SU-DHL-6 (cell line): ENCODE measurements around the gene HIPK4.
"Not testable (repeated sequence)": the region's sequence is repeated elsewhere in the genome, so short reads cannot be mapped to it uniquely, and the experiment has no call there.

Experiments
- H2AFZ ChIP-seq: fragments of 200-600 bp; sonication (generic); 2 replicates; pipeline ENCODE4 v1.6.1; 2014; ENCODE audit warnings: low read depth, mild to moderate bottlenecking, moderate library complexity, mixed read lengths, antibody characterized with exemption, low read length; ENCODE audit not compliant: severe bottlenecking
- H3F3A ChIP-seq: fragments of 200-600 bp; shearing (Covaris generic); 2 replicates; pipeline ENCODE4 v1.6.0; 2016; ENCODE audit warnings: antibody characterized with exemption, mild to moderate bottlenecking; ENCODE audit not compliant: insufficient read depth
- H3K27ac ChIP-seq: fragments of 200-600 bp; sonication (generic); 2 replicates; pipeline ENCODE4 v1.5.1; 2016; ENCODE audit warnings: low read depth, mild to moderate bottlenecking, low read length, moderate library complexity, mixed read lengths
- H3K27me3 ChIP-seq: fragments of 200-600 bp; sonication (generic), shearing (Covaris generic); 2 replicates; pipeline ENCODE4 v1.6.0; 2014; ENCODE audit warnings: mild to moderate bottlenecking, low read length
- H3K36me3 ChIP-seq: fragments of 200-600 bp; sonication (generic); 2 replicates; pipeline ENCODE4 v1.6.1; 2014; ENCODE audit warnings: mild to moderate bottlenecking, low read length, mixed read lengths
- H3K4me2 ChIP-seq: fragments of 300-600, 200-600 bp; shearing (Covaris generic), sonication (generic); 2 replicates; pipeline ENCODE4 v1.6.0; 2014; ENCODE audit warnings: low read length, low read depth, mild to moderate bottlenecking; ENCODE audit not compliant: poor library complexity, severe bottlenecking
- H3K4me3 ChIP-seq: fragments of 200-600 bp; sonication (generic); 2 replicates; pipeline ENCODE4 v1.5.1; 2014; ENCODE audit warnings: antibody characterized with exemption, low read length, mild to moderate bottlenecking, mixed read lengths; ENCODE audit not compliant: insufficient read depth, poor library complexity, severe bottlenecking
- H3K79me2 ChIP-seq: fragments of 200-600 bp; sonication (generic); 2 replicates; pipeline ENCODE4 v1.6.1; 2014; ENCODE audit warnings: mild to moderate bottlenecking, low read length, moderate library complexity; ENCODE audit not compliant: insufficient read depth
- H3K9ac ChIP-seq: fragments of 200-600 bp; sonication (generic); 2 replicates; pipeline ENCODE4 v1.7.0; 2014; ENCODE audit warnings: mild to moderate bottlenecking, low read length
- H3K9me2 ChIP-seq: fragments of 200-600 bp; sonication (generic); replicated peaks from 2 replicates; pipeline ENCODE4 v1.6.1; 2014; ENCODE audit warnings: low read length; ENCODE audit not compliant: insufficient read depth
- H3K9me3 ChIP-seq: fragments of 200-600 bp; sonication (generic); 2 replicates; pipeline ENCODE4 v1.6.1; 2014; ENCODE audit warnings: low read length, mixed read lengths; ENCODE audit not compliant: insufficient read depth
- H4K20me1 ChIP-seq: fragments of 200-600 bp; sonication (generic); 2 replicates; pipeline ENCODE4 v1.6.1; 2014; ENCODE audit warnings: low read depth, mild to moderate bottlenecking, antibody characterized with exemption, low read length, moderate library complexity, mixed read lengths
- EZH2phosphoT487 ChIP-seq: fragments of 200-600 bp; sonication (generic), shearing (Covaris generic); conservative IDR thresholded peaks from 2 replicates; pipeline ENCODE4 v1.6.1; 2018; ENCODE audit warnings: mild to moderate bottlenecking, antibody characterized with exemption, low read length, moderate library complexity, mixed read lengths
- TF ChIP-seq, protein P1 (sequence below): fragments of 200-600 bp; sonication (generic); IDR thresholded peaks from one replicate; pipeline ENCODE4 v1.5.1; 2017; ENCODE audit warnings: antibody characterized with exemption, mild to moderate bottlenecking, low read length, moderate library complexity; ENCODE audit not compliant: insufficient read depth, poor library complexity, severe bottlenecking

The HIPK4 gene

DNA sequence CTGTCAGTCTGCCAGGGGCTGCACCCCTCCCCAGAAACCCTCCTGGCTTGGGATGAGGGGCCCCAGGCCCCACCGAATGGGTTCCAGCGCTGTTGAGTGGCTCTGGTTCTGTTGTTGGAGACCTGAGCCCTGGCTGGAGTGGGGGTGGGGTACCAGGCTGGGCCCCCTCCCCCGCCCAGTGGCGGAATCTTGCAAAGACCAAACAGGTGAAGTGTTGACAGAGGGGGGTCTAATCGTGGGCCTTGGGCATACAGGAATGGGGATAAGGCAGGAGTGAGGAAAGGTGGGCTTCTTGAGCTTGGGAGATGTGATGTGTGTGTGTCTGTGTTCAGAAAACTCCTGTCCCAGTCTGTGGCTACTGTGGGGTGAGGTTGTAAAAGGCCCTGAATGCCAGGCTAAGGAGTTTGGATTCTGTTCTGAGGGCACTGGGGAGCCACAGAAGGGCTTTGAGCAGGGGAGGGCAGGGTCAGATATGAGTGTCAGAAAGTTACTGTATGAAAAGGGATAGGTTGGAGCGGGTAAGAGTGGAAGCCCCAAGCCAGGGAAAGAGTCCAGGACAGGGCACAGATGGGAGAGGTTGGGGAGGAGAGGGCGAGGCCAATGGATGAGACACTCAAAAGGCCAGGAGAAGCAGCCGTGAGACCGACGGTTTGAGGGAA, at the start of gene HIPK4:
Gene HIPK4 (minus strand): TSS at position 98 of the 659 bp plus-strand sequence. CDS start 279 bp downstream, outside the sequence.
- Histone ChIP-seq H3K79me2 (no peaks in the 10 kb centered on the region), H3K4me2 (no peak within 1 kb of the TSS), H2AFZ (no peak within 1 kb of the TSS), H3F3A (no peaks in the 10 kb centered on the region), H3K9ac (no peak within 1 kb of the TSS), H3K9me2 (no peaks in the 10 kb centered on the region), H3K27ac (no peak within 1 kb of the TSS), H4K20me1 (no peaks in the 10 kb centered on the region), H3K27me3 (no peaks in the 10 kb centered on the region), H3K4me3 (no peak within 1 kb of the TSS), H3K9me3 (no peaks in the 10 kb centered on the region), H3K36me3 (no peaks in the 10 kb centered on the region)
- TF ChIP-seq EZH2phosphoT487, result no peak
- TF ChIP-seq, protein P1, sequence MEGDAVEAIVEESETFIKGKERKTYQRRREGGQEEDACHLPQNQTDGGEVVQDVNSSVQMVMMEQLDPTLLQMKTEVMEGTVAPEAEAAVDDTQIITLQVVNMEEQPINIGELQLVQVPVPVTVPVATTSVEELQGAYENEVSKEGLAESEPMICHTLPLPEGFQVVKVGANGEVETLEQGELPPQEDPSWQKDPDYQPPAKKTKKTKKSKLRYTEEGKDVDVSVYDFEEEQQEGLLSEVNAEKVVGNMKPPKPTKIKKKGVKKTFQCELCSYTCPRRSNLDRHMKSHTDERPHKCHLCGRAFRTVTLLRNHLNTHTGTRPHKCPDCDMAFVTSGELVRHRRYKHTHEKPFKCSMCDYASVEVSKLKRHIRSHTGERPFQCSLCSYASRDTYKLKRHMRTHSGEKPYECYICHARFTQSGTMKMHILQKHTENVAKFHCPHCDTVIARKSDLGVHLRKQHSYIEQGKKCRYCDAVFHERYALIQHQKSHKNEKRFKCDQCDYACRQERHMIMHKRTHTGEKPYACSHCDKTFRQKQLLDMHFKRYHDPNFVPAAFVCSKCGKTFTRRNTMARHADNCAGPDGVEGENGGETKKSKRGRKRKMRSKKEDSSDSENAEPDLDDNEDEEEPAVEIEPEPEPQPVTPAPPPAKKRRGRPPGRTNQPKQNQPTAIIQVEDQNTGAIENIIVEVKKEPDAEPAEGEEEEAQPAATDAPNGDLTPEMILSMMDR, result no peak

- H3F3A ChIP-seq, result no peaks in the 10 kb centered on the region; the same call in 1 of the 2 replicates
- TF ChIP-seq, protein P1, result no peak
- TF ChIP-seq EZH2phosphoT487, result no peak
These were observed 48.3 kb upstream of the HIPK4 start for GRCh38 chr19:40438284-40438683.

GRCh38 chr19:40433391-40434216, 43.6 kb upstream of the HIPK4 start:
- Histone ChIP-seq H3K9me2 (no peaks in the 10 kb centered on the region), H2AFZ (peak overlapping the region; percentile 16), H4K20me1 (no peaks in the 10 kb centered on the region), H3K4me3 (no peak overlapping the region), H3K36me3 (no peaks in the 10 kb centered on the region), H3K4me2 (peak overlapping the region; percentile 40), H3K79me2 (no peaks in the 10 kb centered on the region), H3K27me3 (no peaks in the 10 kb centered on the region), H3K27ac (no peak overlapping the region), H3K9ac (no peak overlapping the region), H3K9me3 (no peaks in the 10 kb centered on the region), H3F3A (no peaks in the 10 kb centered on the region; the same call in 1 of the 2 replicates)
- TF ChIP-seq EZH2phosphoT487, result no peak
- TF ChIP-seq, protein P1, result no peak

More at GRCh38 chr19:40438284-40438683, 48.3 kb upstream of the HIPK4 start:
- Histone ChIP-seq H2AFZ (no peak overlapping the region), H3K9me2 (no peaks in the 10 kb centered on the region), H3K27ac (no peak overlapping the region), H3K9ac (no peak overlapping the region), H4K20me1 (no peaks in the 10 kb centered on the region), H3K27me3 (no peaks in the 10 kb centered on the region), H3K36me3 (no peaks in the 10 kb centered on the region), H3K9me3 (no peaks in the 10 kb centered on the region), H3K4me2 (no peak overlapping the region), H3K79me2 (peaks cover 10% of the 10 kb centered on the region), H3K4me3 (no peak overlapping the region)

DNA sequence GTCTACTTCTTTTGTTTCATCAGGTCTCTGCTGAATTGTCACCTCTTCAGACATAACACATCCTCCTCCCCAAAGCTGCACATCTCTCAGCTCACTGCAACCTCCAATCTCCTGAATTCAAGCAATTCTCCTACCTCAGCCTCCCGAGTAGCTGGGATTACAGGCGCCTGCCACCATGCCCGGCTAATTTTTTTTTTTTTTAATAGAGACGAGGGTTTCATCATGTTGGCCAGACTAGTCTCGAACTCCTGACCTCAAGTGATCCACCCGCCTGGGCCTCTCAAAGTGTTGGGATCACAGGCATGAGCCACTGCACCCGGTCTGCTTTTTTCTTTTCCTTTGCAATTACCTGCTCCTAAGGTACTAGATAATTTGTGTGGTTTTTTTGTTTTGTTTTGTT, 42.8 kb upstream of the HIPK4 start:
- H3K4me2 ChIP-seq, H3K9me2 ChIP-seq, H3K9me3 ChIP-seq, H3K9ac ChIP-seq, H4K20me1 ChIP-seq, H3K36me3 ChIP-seq, H3K4me3 ChIP-seq, H3F3A ChIP-seq, H3K79me2 ChIP-seq, H2AFZ ChIP-seq, H3K27me3 ChIP-seq, H3K27ac ChIP-seq: not testable (repeated sequence)
